C4-2B (cell line): ENCODE measurements around the gene IL1RAPL2.

Experiments used
- ZFX ChIP-seq: fragments of 450-650 bp; IDR thresholded peaks from 2 replicates; pipeline ENCODE4 v1.6.1; 2017
- TF ChIP-seq, protein P1 (sequence below): fragments of 450-650 bp; conservative IDR thresholded peaks from 2 replicates; pipeline ENCODE4 v1.5.1; 2017; ENCODE audit warnings: mild to moderate bottlenecking

DNA sequence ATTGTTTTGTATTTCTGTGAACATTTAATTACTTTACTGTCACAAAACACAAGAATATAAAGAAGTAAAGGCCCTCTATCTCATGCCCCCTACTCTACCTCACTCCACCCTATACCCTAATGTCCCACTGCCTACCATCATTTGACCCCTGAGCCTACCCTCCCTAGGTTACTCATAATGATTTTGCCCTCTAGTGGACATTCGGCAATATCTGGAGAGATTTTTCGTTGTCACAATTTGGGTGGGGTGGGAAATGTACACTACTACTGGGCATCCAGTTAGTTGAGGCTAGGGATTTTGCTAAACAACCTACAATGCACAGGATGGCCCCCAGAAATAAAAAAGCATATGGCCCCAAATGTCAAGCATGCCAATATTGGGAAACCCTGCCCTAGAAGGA is 644.3 kb downstream of the IL1RAPL2 start:
- TF ChIP-seq, protein P1, sequence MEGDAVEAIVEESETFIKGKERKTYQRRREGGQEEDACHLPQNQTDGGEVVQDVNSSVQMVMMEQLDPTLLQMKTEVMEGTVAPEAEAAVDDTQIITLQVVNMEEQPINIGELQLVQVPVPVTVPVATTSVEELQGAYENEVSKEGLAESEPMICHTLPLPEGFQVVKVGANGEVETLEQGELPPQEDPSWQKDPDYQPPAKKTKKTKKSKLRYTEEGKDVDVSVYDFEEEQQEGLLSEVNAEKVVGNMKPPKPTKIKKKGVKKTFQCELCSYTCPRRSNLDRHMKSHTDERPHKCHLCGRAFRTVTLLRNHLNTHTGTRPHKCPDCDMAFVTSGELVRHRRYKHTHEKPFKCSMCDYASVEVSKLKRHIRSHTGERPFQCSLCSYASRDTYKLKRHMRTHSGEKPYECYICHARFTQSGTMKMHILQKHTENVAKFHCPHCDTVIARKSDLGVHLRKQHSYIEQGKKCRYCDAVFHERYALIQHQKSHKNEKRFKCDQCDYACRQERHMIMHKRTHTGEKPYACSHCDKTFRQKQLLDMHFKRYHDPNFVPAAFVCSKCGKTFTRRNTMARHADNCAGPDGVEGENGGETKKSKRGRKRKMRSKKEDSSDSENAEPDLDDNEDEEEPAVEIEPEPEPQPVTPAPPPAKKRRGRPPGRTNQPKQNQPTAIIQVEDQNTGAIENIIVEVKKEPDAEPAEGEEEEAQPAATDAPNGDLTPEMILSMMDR: peak; percentile 37
- no peak for TF ChIP-seq ZFX
